ENCODE data around the gene CARD11. TPM values are rescaled to one million over a fixed set of nuclear protein-coding genes. Genes with fewer than 3 reads are reported as not detected.

The CARD11 gene
- total RNA-seq, 2 experiments from 2014 or later, result 98.3 to 103 TPM

DNA sequence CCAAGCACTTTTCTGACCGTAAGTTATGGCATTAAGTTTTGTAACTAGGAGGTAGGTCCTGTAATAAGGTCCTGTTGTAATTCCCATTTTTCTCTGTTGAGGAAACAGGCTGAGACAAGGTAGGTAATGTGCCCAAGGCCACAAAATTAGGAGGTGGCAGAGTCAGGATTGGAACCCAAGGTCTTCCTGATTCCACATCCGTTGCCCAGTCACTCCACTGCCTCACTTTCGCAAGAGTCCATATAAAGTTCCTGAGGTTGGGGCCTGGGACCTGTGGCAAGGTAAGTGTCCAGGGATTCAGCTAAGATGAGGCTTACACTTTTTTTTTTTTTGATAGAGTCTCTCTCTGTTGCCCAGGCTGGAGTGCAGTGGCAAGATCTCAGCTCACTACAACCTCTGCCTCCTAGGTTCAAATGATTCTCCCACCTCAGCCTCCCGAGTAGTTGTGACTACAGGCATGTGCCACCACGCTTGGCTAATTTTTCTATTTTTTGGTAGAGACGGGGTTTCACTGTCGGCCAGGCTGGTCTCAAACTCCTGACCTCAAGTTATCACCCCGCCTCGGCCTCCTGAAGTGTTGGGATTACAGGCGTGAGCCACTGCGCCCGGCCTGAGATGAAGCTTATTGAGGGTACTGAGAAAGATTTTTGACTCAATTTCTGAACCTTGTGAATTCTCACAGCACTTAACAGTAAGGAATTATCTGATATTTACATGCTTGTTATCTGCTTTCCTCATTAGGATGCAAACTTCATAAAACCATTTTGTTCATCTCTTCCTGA is 179.3 kb downstream of the CARD11 start:
- DNase-seq, result no peak
- peaks cover 30% of the 10 kb centered on the region for H3K4me1 Mint-ChIP-seq (ENCODE audit: low read depth)
- no peaks in the 10 kb centered on the region for H3K9me3 Mint-ChIP-seq
- no peaks in the 10 kb centered on the region for H3K36me3 Mint-ChIP-seq (ENCODE audit: low read depth)
- peak overlapping the region; percentile 96 for H3K27ac Mint-ChIP-seq
- POLR2A ChIA-PET, result interaction anchor here (1.0 to 1.1 kb wide), 2 partner anchors 46 to 140 kb away, joined by 3 read pairs; no protein-coding TSS in a partner anchor
- CTCF ChIA-PET, result interaction anchor here (0.6 to 3.2 kb wide), 37 partner anchors 13 to 1032 kb away, joined by 3 to 24 read pairs (median 4); no protein-coding TSS in a partner anchor
- TF ChIP-seq, protein P1, sequence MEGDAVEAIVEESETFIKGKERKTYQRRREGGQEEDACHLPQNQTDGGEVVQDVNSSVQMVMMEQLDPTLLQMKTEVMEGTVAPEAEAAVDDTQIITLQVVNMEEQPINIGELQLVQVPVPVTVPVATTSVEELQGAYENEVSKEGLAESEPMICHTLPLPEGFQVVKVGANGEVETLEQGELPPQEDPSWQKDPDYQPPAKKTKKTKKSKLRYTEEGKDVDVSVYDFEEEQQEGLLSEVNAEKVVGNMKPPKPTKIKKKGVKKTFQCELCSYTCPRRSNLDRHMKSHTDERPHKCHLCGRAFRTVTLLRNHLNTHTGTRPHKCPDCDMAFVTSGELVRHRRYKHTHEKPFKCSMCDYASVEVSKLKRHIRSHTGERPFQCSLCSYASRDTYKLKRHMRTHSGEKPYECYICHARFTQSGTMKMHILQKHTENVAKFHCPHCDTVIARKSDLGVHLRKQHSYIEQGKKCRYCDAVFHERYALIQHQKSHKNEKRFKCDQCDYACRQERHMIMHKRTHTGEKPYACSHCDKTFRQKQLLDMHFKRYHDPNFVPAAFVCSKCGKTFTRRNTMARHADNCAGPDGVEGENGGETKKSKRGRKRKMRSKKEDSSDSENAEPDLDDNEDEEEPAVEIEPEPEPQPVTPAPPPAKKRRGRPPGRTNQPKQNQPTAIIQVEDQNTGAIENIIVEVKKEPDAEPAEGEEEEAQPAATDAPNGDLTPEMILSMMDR (IDR thresholded peaks at IDR 0.05), result no peak
- peak overlapping the region; percentile 71 for H3K4me3 Mint-ChIP-seq
- no peaks in the 10 kb centered on the region for H3K27me3 Mint-ChIP-seq
- ATAC-seq, result no peak
- intact Hi-C loops (cut with micrococcal nuclease), result loop anchor here (10.0 kb wide), 1 partner anchor 200 kb away; no protein-coding TSS in a partner anchor

DNA sequence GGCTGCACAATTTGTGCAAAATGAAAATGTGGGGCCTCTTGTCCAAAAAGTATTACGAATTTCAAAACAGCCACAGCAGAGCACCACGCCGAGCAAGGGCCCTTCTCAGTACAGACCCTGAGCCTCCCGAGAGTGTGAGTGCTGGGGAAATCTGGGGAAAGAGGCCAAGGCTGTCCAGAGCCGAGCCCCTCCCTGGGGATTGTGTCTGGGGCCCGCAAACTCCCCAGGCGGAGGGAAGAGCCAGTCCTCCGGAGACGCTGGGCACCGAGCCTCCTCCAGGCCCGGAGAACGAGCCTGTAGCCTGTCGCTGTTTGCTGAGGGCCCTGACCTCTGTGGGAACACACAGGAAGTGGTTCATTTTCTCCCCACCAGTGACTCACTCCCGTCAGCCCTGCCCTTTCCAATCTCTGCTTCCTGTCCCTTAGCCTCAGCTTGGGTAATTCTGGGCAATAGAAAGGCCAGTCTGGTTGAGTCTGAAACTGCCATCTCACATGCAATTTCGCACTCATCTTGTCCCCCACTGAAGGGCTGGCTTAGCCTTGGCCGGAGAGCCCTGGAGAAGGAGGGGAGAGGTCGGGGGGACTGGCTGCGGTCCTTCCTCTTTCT is 180.1 kb downstream of the CARD11 start:
- Mint-ChIP-seq H3K27me3 (no peaks in the 10 kb centered on the region), H3K36me3 (ENCODE audit: low read depth) (no peaks in the 10 kb centered on the region), H3K27ac (peak overlapping the region; percentile 96), H3K4me3 (peak overlapping the region; percentile 71), H3K9me3 (no peaks in the 10 kb centered on the region), H3K4me1 (ENCODE audit: low read depth) (peaks cover 28% of the 10 kb centered on the region)
- peak; percentile 91 for ATAC-seq
- DNase-seq, result peak; percentile 92
- ChIA-PET POLR2A (interaction anchor here (1.1 kb wide), 1 partner anchor 45 kb away, joined by 3 read pairs; no protein-coding TSS in a partner anchor), CTCF (interaction anchor here (1.0 to 3.2 kb wide), 13 partner anchors 14 to 439 kb away, joined by 3 to 24 read pairs (median 6); no protein-coding TSS in a partner anchor)
- TF ChIP-seq, protein P1 (IDR thresholded peaks at IDR 0.05), result no peak
- intact Hi-C loops (cut with micrococcal nuclease), result loop anchor here (10.0 kb wide), 1 partner anchor 201 kb away; no protein-coding TSS in a partner anchor

DNA sequence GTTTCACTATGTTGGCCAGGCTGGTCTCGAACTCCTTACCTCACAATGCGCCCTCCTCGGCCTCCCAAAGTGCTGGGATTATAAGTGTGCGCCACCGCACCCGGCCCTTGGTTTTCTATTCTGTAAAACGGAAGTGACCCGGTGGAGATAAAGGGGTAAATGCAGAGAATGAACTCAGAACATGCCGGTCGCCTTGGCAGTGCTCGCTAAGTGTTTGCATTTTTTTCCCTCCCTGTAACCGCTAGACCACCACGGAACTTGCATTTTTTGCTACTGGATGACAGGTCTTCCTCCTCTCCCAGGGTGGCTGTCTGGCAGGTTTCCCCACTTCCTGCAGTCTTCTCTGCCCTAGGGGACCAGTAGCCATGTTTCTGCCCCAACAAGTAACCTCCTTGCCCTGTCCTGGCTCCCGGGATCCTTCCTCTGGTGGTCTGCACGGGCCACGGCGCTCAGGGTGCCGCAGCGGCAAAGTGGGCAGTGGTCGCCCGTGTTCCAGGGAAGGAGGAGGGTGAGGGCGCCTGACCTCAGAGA is 180.8 kb downstream of the CARD11 start:
- peak overlapping the region; percentile 71 for H3K4me3 Mint-ChIP-seq
- ATAC-seq, result peak; percentile 42

DNA sequence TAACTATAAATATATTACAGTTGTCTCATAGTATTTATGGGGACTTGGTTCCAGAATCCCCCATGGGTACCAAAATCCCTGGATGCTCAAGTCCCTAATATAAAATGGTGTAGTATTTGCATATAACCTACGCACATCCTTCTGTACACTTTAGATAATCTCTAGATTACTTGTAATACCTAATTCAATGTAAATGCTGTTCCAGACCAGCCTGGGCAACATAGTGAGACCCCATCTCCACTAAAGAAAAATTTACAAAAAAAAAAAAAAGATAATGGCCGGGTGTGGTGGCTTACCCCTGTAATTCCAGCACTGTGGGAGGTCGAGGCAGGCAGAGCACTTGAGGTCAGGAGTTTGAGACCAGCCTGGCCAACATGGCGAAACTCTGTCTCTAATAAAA is 182.2 kb downstream of the CARD11 start:
- Mint-ChIP-seq H3K27me3 (no peaks in the 10 kb centered on the region), H3K4me3 (no peak overlapping the region), H3K27ac (no peak overlapping the region), H3K4me1 (ENCODE audit: low read depth) (peaks cover 28% of the 10 kb centered on the region), H3K9me3 (no peaks in the 10 kb centered on the region), H3K36me3 (ENCODE audit: low read depth) (no peaks in the 10 kb centered on the region)
- intact Hi-C loops (cut with micrococcal nuclease), result loop anchor here (10.0 kb wide), 1 partner anchor 203 kb away; no protein-coding TSS in a partner anchor
- POLR2A ChIA-PET, result interaction anchor here (1.2 kb wide), 1 partner anchor 15 kb away, joined by 4 read pairs; no protein-coding TSS in a partner anchor
- DNase-seq (no peak), ATAC-seq (no peak)
- TF ChIP-seq, protein P1 (IDR thresholded peaks at IDR 0.05), result no peak
- CTCF ChIA-PET, result no interaction called here

More for the DNA sequence above, 180.8 kb downstream of the CARD11 start:
- H3K27me3 Mint-ChIP-seq, result no peaks in the 10 kb centered on the region
- peak; percentile 81 for DNase-seq
- CTCF ChIA-PET, result interaction anchor here (1.1 kb wide), 1 partner anchor 145 kb away, joined by 3 read pairs; no protein-coding TSS in a partner anchor
- TF ChIP-seq, protein P1 (IDR thresholded peaks at IDR 0.05), result no peak
- H3K9me3 Mint-ChIP-seq, result no peaks in the 10 kb centered on the region
- intact Hi-C loops (cut with micrococcal nuclease), result loop anchor here (10.0 kb wide), 1 partner anchor 202 kb away; no protein-coding TSS in a partner anchor
- peaks cover 28% of the 10 kb centered on the region for H3K4me1 Mint-ChIP-seq (ENCODE audit: low read depth)
- H3K27ac Mint-ChIP-seq, result peak overlapping the region; percentile 96
- POLR2A ChIA-PET, result interaction anchor here (0.6 kb wide), 1 partner anchor 105 kb away, joined by 3 read pairs; no protein-coding TSS in a partner anchor
- H3K36me3 Mint-ChIP-seq (ENCODE audit: low read depth), result no peaks in the 10 kb centered on the region
